BE2C (cell line): ENCODE results near the gene RBM4.

Source experiments
- DNase-seq: peaks from one replicate; pipeline ENCODE4 v3.0.0-alpha.2; 2020
- H3K27me3 ChIP-seq: fragments of 250-450 bp; sonication (Bioruptor Pico); 2 replicates; pipeline ENCODE4 v1.5.1; 2020; ENCODE audit warnings: mild to moderate bottlenecking
- H3K36me3 ChIP-seq: fragments of 250-450 bp; sonication (Bioruptor Pico); 2 replicates; pipeline ENCODE4 v1.5.1; 2020; ENCODE audit warnings: mild to moderate bottlenecking
- H3K4me1 ChIP-seq: fragments of 250-450 bp; sonication (Bioruptor Pico); 2 replicates; pipeline ENCODE4 v1.5.1; 2020
- H3K4me3 ChIP-seq: 2 replicates; pipeline ENCODE4 v1.5.1; 2011; ENCODE audit warnings: low read depth, low read length
- H3K9me3 ChIP-seq: fragments of 250-450 bp; sonication (Bioruptor Pico); 2 replicates; pipeline ENCODE4 v1.5.1; 2020
- TF ChIP-seq, protein P1 (sequence below): IDR thresholded peaks from 2 replicates; pipeline ENCODE4 v1.5.1; 2012; ENCODE audit warnings: mild to moderate bottlenecking, low read depth, low read length

RBM4 gene

DNA sequence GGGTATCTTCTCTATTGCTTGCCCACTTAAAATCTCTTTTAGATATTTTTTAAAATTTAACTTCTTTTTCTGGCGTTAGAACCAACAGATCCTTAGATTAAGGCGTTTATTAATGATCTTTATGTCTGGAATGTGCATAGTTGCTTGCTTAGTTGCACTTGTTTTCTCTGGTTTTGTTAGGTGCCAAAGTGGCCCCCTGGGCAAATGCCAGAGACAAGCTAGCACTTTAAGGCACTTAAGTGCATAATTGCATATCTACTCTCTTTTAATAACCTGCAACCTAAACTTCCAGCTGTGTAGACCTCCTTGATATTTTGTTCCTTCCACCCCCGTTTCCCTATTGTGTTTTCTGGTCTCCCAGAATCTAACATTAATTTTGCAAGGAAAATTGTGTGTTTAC, 3.3 kb downstream of the RBM4 start:
- Histone ChIP-seq H3K4me1 (peaks cover 6% of the 10 kb centered on the region; the same call in 1 of the 2 replicates), H3K4me3 (peak overlapping the region; percentile 94), H3K9me3 (no peaks in the 10 kb centered on the region), H3K36me3 (peaks cover 80% of the 10 kb centered on the region), H3K27me3 (no peaks in the 10 kb centered on the region)
- TF ChIP-seq, protein P1, sequence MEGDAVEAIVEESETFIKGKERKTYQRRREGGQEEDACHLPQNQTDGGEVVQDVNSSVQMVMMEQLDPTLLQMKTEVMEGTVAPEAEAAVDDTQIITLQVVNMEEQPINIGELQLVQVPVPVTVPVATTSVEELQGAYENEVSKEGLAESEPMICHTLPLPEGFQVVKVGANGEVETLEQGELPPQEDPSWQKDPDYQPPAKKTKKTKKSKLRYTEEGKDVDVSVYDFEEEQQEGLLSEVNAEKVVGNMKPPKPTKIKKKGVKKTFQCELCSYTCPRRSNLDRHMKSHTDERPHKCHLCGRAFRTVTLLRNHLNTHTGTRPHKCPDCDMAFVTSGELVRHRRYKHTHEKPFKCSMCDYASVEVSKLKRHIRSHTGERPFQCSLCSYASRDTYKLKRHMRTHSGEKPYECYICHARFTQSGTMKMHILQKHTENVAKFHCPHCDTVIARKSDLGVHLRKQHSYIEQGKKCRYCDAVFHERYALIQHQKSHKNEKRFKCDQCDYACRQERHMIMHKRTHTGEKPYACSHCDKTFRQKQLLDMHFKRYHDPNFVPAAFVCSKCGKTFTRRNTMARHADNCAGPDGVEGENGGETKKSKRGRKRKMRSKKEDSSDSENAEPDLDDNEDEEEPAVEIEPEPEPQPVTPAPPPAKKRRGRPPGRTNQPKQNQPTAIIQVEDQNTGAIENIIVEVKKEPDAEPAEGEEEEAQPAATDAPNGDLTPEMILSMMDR, result no peak
- DNase-seq, result no peak

DNA sequence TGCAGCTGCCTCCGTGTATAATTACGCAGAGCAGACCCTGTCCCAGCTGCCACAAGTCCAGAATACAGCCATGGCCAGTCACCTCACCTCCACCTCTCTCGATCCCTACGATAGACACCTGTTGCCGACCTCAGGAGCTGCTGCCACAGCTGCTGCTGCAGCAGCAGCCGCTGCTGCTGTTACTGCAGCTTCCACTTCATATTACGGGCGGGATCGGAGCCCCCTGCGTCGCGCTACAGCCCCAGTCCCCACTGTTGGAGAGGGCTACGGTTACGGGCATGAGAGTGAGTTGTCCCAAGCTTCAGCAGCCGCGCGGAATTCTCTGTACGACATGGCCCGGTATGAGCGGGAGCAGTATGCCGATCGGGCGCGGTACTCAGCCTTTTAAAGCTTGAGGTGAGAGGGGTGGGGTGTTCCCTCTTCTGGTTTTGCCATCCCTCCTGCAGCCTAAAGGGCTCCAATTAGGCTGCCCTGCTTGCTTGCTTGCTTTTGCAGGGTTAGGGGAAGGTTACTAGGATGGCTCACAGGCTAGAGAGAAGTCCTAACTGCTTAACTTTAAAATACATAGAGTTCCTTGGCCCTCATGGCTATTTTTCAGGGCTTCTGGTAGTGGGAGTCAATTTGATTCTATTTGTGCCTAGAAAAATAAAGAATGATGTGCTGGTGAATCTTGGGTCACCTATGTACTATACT, 5.4 kb downstream of the RBM4 start:
- no peaks in the 10 kb centered on the region for H3K9me3 ChIP-seq
- H3K36me3 ChIP-seq, result peaks cover 95% of the 10 kb centered on the region
- H3K27me3 ChIP-seq, result no peaks in the 10 kb centered on the region
- TF ChIP-seq, protein P1, result no peak
- no peak overlapping the region; the same call in 1 of the 2 replicates for H3K4me3 ChIP-seq
- peaks cover 3% of the 10 kb centered on the region; the same call in 1 of the 2 replicates for H3K4me1 ChIP-seq
- DNase-seq, result no peak

DNA sequence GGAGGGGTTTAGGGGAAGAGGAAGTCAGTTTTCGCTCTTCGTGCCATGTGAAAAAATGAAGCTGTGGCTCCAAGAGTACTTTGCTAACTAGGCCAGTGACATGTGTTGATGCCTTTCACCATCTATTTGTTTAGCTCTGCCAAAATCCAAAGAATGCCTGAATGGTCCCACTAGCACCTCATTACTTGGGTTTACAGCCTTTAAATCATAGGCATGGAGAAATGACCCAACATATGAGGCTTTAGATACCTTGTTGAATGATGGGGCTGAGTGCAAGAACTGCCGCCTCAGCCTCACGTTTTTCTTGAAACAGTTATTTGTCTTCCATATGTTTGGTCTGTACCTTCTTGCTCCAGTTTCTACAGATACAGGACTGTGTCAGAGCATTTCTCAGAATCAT, 8.3 kb downstream of the RBM4 start:
- H3K9me3 ChIP-seq, result no peaks in the 10 kb centered on the region
- no peak for DNase-seq
- H3K4me1 ChIP-seq, result peaks cover 3% of the 10 kb centered on the region; the same call in 1 of the 2 replicates
- TF ChIP-seq, protein P1, result no peak
- peaks cover 95% of the 10 kb centered on the region for H3K36me3 ChIP-seq
- H3K27me3 ChIP-seq, result no peaks in the 10 kb centered on the region
- no peak overlapping the region for H3K4me3 ChIP-seq

DNA sequence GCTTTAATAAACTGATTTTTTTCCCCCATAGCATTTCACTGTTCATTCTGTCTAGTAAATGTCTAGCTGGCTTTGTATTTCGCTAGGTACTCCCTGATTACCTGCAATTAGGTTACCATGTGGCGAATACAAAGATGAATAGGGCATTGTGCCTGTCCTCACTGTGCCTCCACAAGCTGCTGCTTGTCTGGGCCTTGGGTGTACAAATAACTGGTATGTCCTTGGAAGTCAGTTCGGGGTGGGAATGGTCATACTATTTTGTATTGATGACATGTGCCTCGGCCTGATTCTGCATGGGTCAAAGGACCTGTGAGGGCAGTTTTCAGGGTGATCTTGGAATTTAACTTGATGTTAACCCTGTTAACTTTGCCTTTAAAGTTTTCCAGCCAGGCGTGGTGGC, 11.4 kb downstream of the RBM4 start:
- Histone ChIP-seq H3K36me3 (peaks cover 94% of the 10 kb centered on the region), H3K9me3 (no peaks in the 10 kb centered on the region)

DNA sequence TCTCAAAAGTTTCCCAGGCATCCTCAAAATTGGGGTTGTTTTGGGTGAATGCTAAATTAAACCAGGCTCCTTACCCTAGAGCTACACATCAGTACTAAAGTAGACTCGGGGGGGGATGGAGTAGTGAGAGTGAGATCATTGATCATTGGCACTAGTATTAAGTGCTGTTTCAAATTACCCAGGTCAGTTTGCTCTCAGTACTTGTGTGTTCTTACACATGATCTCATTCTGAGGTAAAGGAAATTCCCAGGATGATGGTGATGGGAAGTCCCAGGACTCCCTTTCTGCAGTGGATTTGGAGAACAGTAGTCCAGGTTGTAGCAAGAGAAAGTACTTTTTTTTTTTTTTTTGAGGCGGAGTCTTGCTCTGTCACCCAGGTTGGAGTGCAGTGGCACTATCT, 12.5 kb downstream of the RBM4 start:
- H3K4me3 ChIP-seq, result no peak overlapping the region
- no peak for DNase-seq
- H3K9me3 ChIP-seq, result no peaks in the 10 kb centered on the region
- no peaks in the 10 kb centered on the region for H3K4me1 ChIP-seq
- TF ChIP-seq, protein P1, result no peak
- H3K36me3 ChIP-seq, result peaks cover 88% of the 10 kb centered on the region
- H3K27me3 ChIP-seq, result no peaks in the 10 kb centered on the region

More for the DNA sequence above, 11.4 kb downstream of the RBM4 start:
- H3K27me3 ChIP-seq, result no peaks in the 10 kb centered on the region
- no peak for DNase-seq
- no peaks in the 10 kb centered on the region for H3K4me1 ChIP-seq
- TF ChIP-seq, protein P1, result no peak
- no peak overlapping the region for H3K4me3 ChIP-seq

DNA sequence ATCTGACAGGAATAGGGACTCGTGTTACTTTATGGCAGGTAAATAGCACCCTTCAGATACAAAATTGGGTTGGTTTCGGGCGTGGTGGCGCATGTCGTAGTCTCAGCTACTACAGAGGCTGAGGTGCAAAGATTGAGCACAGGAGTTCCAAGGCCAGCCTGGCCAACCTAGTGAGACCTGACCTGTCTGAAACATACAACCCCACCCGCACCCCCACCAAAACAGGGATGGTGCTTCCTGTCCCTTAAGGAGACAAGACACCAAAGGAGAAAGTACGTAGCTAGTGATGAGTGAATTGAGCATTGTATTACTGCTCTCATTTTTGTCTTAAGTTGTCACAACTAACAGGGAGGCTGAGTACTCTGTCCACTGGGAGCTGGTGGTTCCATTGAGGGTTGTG, 14.1 kb downstream of the RBM4 start:
- Histone ChIP-seq H3K4me1 (no peaks in the 10 kb centered on the region), H3K36me3 (peaks cover 84% of the 10 kb centered on the region), H3K27me3 (no peaks in the 10 kb centered on the region), H3K4me3 (no peak overlapping the region), H3K9me3 (no peaks in the 10 kb centered on the region)
- DNase-seq, result no peak
- TF ChIP-seq, protein P1, result no peak
